ENCODE measurements around the gene PACSIN3. TPM values are rescaled to one million over a fixed set of nuclear protein-coding genes. Genes with fewer than 3 reads are reported as not detected.

Gene PACSIN3
- total and polyA plus RNA-seq, 8 donors: 16.5 to 39.9 (median 29.6) TPM

- Histone ChIP-seq H3K27me3 (no peaks in the 10 kb centered on the region), H3K4me1 (peaks cover 11 to 15% (median 14%) of the 10 kb centered on the region in 3 donors), H3K9me3 (no peaks in the 10 kb centered on the region), H3K36me3 (peaks cover 0 to 5% (median 0%) of the 10 kb centered on the region in 3 donors), H3K4me3 (no peak overlapping the region), H3K27ac (peak overlapping the region in 3 of 4 donors; percentile 94 to 100 (median 99))
- ATAC-seq (no peak), DNase-seq (no peak), FAIRE-seq (no peak)
- 86 to 88% methylated on average over 11 of the region's 11 CpGs for WGBS, 2 donors
- intact Hi-C loops (cut with DNase I): loop anchor here in 1 of 3 donors (10.0 kb wide), 1 partner anchor 176 kb away; the partner anchor contains the start of gene MYBPC3
- TF ChIP-seq CTCF (IDR thresholded peaks at IDR 0.05): no peak
These were observed 7.9 kb downstream of the PACSIN3 start for GRCh38 chr11:47178316-47178715.

- H3K9me3 ChIP-seq: no peaks in the 10 kb centered on the region
- peaks cover 11 to 15% (median 14%) of the 10 kb centered on the region in 3 donors for H3K4me1 ChIP-seq
- peak overlapping the region; percentile 89 to 100 (median 96) for H3K27ac ChIP-seq
- intact Hi-C loops (cut with DNase I): loop anchor here in 1 of 3 donors (10.0 kb wide), 1 partner anchor 177 kb away; the partner anchor contains the start of gene MYBPC3
- no peak for TF ChIP-seq CTCF (IDR thresholded peaks at IDR 0.05)
- FAIRE-seq (no peak), DNase-seq (peak in 1 of 6 donors; percentile 51), ATAC-seq (no peak)
- WGBS, 2 donors: 41 to 49% methylated on average over 6 of the region's 6 CpGs
- no peak overlapping the region for H3K4me3 ChIP-seq
- peaks cover 0 to 9% (median 0%) of the 10 kb centered on the region in 3 donors for H3K36me3 ChIP-seq
- H3K27me3 ChIP-seq: no peaks in the 10 kb centered on the region
These were observed 8.4 kb downstream of the PACSIN3 start for GRCh38 chr11:47177846-47178245.

- H3K4me3 ChIP-seq: peak overlapping the region; percentile 51 to 93 (median 78)
- intact Hi-C loops (cut with DNase I): loop anchor here in 1 of 3 donors (10.0 kb wide), 1 partner anchor 177 kb away; the partner anchor contains the start of gene MYBPC3
- peaks cover 11 to 15% (median 14%) of the 10 kb centered on the region in 3 donors for H3K4me1 ChIP-seq
- 6% methylated on average over 21 of the region's 21 CpGs for WGBS, 2 donors
- TF ChIP-seq CTCF (IDR thresholded peaks at IDR 0.05): peak in 3 of 4 donors; percentile 29 to 61 (median 32)
- DNase-seq (peak in 4 of 6 donors; percentile 64 to 81 (median 71)), FAIRE-seq (no peak), ATAC-seq (peak; percentile 62 to 78 (median 74))
- H3K36me3 ChIP-seq: peaks cover 0 to 9% (median 0%) of the 10 kb centered on the region in 3 donors
- H3K9me3 ChIP-seq: no peaks in the 10 kb centered on the region
- no peaks in the 10 kb centered on the region for H3K27me3 ChIP-seq
- H3K27ac ChIP-seq: peak overlapping the region; percentile 89 to 100 (median 96)
These were observed 8.9 kb downstream of the PACSIN3 start for GRCh38 chr11:47177229-47177845.

- Histone ChIP-seq H3K4me1 (peaks cover 11 to 15% (median 14%) of the 10 kb centered on the region in 3 donors), H3K27me3 (no peaks in the 10 kb centered on the region), H3K4me3 (peak within 1 kb of the TSS; percentile 72 to 93 (median 86)), H3K36me3 (peaks cover 0 to 9% (median 3%) of the 10 kb centered on the region in 3 donors), H3K27ac (peak within 1 kb of the TSS; percentile 89 to 100 (median 96)), H3K9me3 (no peaks in the 10 kb centered on the region)
- intact Hi-C loops (cut with DNase I): loop anchor here in 1 of 3 donors (10.0 kb wide), 1 partner anchor 178 kb away; the partner anchor contains the start of gene MYBPC3
- no peak for TF ChIP-seq CTCF (IDR thresholded peaks at IDR 0.05)
- FAIRE-seq (no peak), ATAC-seq (peak; percentile 92 to 97 (median 95)), DNase-seq (peak; percentile 96 to 98 (median 97))
- WGBS, 2 donors: 0% methylated on average over 75 to 89 of the region's 89 CpGs
These were observed 9.7 kb downstream of the PACSIN3 start, which contains the start of gene ARFGAP2 for GRCh38 chr11:47176328-47177228. Gene ARFGAP2, minus strand, starts transcription at chr11:47176879. Its CDS starts 26 bp downstream, at chr11:47176853.
